Dermis blood vessel endothelial cell (primary cell): ENCODE data around the gene CPAMD8. TPM values are rescaled to one million over a fixed set of nuclear protein-coding genes. Genes with fewer than 3 reads are reported as not detected.
"Not testable (repeated sequence)": the region's sequence is repeated elsewhere in the genome, so short reads cannot be mapped to it uniquely, and the experiment has no call there.

Experiments
- DNase-seq: peaks from one replicate; pipeline ENCODE4 v3.0.0; 2010
- total RNA-seq: library from RNA; depleted of rRNA; stranded (reverse); fragments of >200 nt; gene quantifications from 2 replicates; pipeline ENCODE4 v1.2.3, GENCODE V29; 2014

The CPAMD8 gene
- total RNA-seq, 1 donor from 2014 or later = 3.7 TPM

- DNase-seq = no peak
These were observed 27.9 kb downstream of the CPAMD8 start for GRCh38 chr19:16998635-16999194.

GRCh38 chr19:16996838-16997490 is 29.6 kb downstream of the CPAMD8 start:
- not testable (repeated sequence) for DNase-seq

GRCh38 chr19:16988661-16989060 is 37.9 kb downstream of the CPAMD8 start:
- DNase-seq = no peak

GRCh38 chr19:16985403-16985802 is 41.2 kb downstream of the CPAMD8 start:
- no peak for DNase-seq

- DNase-seq = not testable (repeated sequence)
These were observed 44.0 kb downstream of the CPAMD8 start for GRCh38 chr19:16982586-16982985.

- no peak for DNase-seq
These were observed 47.5 kb downstream of the CPAMD8 start for GRCh38 chr19:16978839-16979802.

GRCh38 chr19:16978156-16978555 is 48.5 kb downstream of the CPAMD8 start:
- DNase-seq = no peak

GRCh38 chr19:16977306-16977705 is 49.3 kb downstream of the CPAMD8 start:
- DNase-seq = no peak

- no peak for DNase-seq
These were observed 50.2 kb downstream of the CPAMD8 start for GRCh38 chr19:16976446-16976845.

GRCh38 chr19:16970821-16971220 is 55.8 kb downstream of the CPAMD8 start:
- no peak for DNase-seq

GRCh38 chr19:16969135-16969534 is 57.5 kb downstream of the CPAMD8 start:
- DNase-seq = no peak

- not testable (repeated sequence) for DNase-seq
These were observed 65.4 kb downstream of the CPAMD8 start for GRCh38 chr19:16960996-16961822.

- not testable (repeated sequence) for DNase-seq
These were observed 68.3 kb downstream of the CPAMD8 start for GRCh38 chr19:16958277-16958676.

GRCh38 chr19:16957855-16958254 is 68.8 kb downstream of the CPAMD8 start:
- no peak for DNase-seq

GRCh38 chr19:16957151-16957701 is 69.4 kb downstream of the CPAMD8 start:
- DNase-seq = no peak

- DNase-seq = no peak
These were observed 71.4 kb downstream of the CPAMD8 start for GRCh38 chr19:16955161-16955560.

GRCh38 chr19:16952046-16952445 is 74.6 kb downstream of the CPAMD8 start:
- DNase-seq = no peak

GRCh38 chr19:16951529-16951928 is 75.1 kb downstream of the CPAMD8 start:
- no peak for DNase-seq

GRCh38 chr19:16949496-16950023 is 77.0 kb downstream of the CPAMD8 start:
- DNase-seq = no peak

GRCh38 chr19:16946951-16947940 is 79.4 kb downstream of the CPAMD8 start:
- no peak for DNase-seq
